Parathyroid adenoma (tissue), 2 donors: ENCODE measurements around the gene TAPT1.

ENCODE experiments used
- H2AFZ ChIP-seq: fragments of 300-600 bp; sonication (generic); one replicate; pipeline ENCODE4 v1.7.0; 2017; ENCODE audit warnings: antibody characterized with exemption, mild to moderate bottlenecking
- H3K27ac ChIP-seq: fragments of 300-600 bp; sonication (generic); one replicate; pipeline ENCODE4 v1.7.0; 2017
- H3K27me3 ChIP-seq: fragments of 300-600 bp; sonication (generic); one replicate; pipeline ENCODE4 v1.7.0; 2017; ENCODE audit warnings: low read length; ENCODE audit not compliant: control insufficient read depth, insufficient read depth
- H3K36me3 ChIP-seq: fragments of 300-600 bp; sonication (generic); one replicate; pipeline ENCODE4 v1.7.0; 2017; ENCODE audit warnings: low read length; ENCODE audit not compliant: control insufficient read depth, insufficient read depth
- H3K4me1 ChIP-seq: fragments of 300-600 bp; sonication (generic); one replicate; pipeline ENCODE4 v1.7.0; 2017; ENCODE audit warnings: control low read depth
- H3K4me2 ChIP-seq: fragments of 300-600 bp; sonication (generic); one replicate; pipeline ENCODE4 v1.7.0; 2017; ENCODE audit warnings: low read length
- H3K4me3 ChIP-seq: fragments of 300-600 bp; sonication (generic); one replicate; pipeline ENCODE4 v1.7.0; 2017; ENCODE audit warnings: low read depth, low read length
- H3K79me2 ChIP-seq: fragments of 300-600 bp; sonication (generic); one replicate; pipeline ENCODE4 v1.7.0; 2017; ENCODE audit warnings: control low read depth
- H3K9ac ChIP-seq: fragments of 300-600 bp; sonication (generic); one replicate; pipeline ENCODE4 v1.7.0; 2017; ENCODE audit warnings: mild to moderate bottlenecking
- H3K9me3 ChIP-seq: fragments of 300-600 bp; sonication (generic); one replicate; pipeline ENCODE4 v1.7.0; 2017; ENCODE audit warnings: low read length; ENCODE audit not compliant: control insufficient read depth
- CTCF ChIP-seq: fragments of 300-600 bp; sonication (generic); IDR thresholded peaks from one replicate; pipeline ENCODE4 v1.7.0; 2017; ENCODE audit warnings: antibody characterized with exemption, mild to moderate bottlenecking
- donor health status: primary hyperparathyroidism.

TAPT1 gene

GRCh38 chr4:16158504-16158852 lies 67.8 kb downstream of the TAPT1 start:
- Histone ChIP-seq H3K4me2 (no peak overlapping the region), H3K9me3 (no peaks in the 10 kb centered on the region), H3K4me1 (no peaks in the 10 kb centered on the region), H2AFZ (no peak overlapping the region), H3K27me3 (no peaks in the 10 kb centered on the region), H3K27ac (no peak overlapping the region), H3K4me3 (no peak overlapping the region), H3K79me2 (no peaks in the 10 kb centered on the region), H3K9ac (no peak overlapping the region), H3K36me3 (no peaks in the 10 kb centered on the region)
- TF ChIP-seq CTCF, result no peak

GRCh38 chr4:16157609-16158503 lies 68.4 kb downstream of the TAPT1 start:
- TF ChIP-seq CTCF, result no peak
- no peak overlapping the region for H3K4me2 ChIP-seq

GRCh38 chr4:16155528-16156169 lies 70.6 kb downstream of the TAPT1 start:
- TF ChIP-seq CTCF, result no peak

More at GRCh38 chr4:16157609-16158503, 68.4 kb downstream of the TAPT1 start:
- Histone ChIP-seq H3K27ac (no peak overlapping the region), H3K79me2 (no peaks in the 10 kb centered on the region), H3K9ac (no peak overlapping the region), H3K4me1 (no peaks in the 10 kb centered on the region), H3K9me3 (no peaks in the 10 kb centered on the region), H3K27me3 (no peaks in the 10 kb centered on the region), H3K36me3 (no peaks in the 10 kb centered on the region), H2AFZ (no peak overlapping the region), H3K4me3 (no peak overlapping the region)

GRCh38 chr4:16154451-16154850 lies 71.8 kb downstream of the TAPT1 start:
- Histone ChIP-seq H3K27me3 (no peaks in the 10 kb centered on the region), H2AFZ (no peak overlapping the region), H3K4me3 (no peak overlapping the region), H3K79me2 (no peaks in the 10 kb centered on the region), H3K9ac (no peak overlapping the region), H3K4me1 (no peaks in the 10 kb centered on the region), H3K27ac (no peak overlapping the region), H3K4me2 (no peak overlapping the region), H3K9me3 (no peaks in the 10 kb centered on the region), H3K36me3 (no peaks in the 10 kb centered on the region)
- TF ChIP-seq CTCF, result no peak

More at GRCh38 chr4:16155528-16156169, 70.6 kb downstream of the TAPT1 start:
- no peaks in the 10 kb centered on the region for H3K36me3 ChIP-seq
- no peaks in the 10 kb centered on the region for H3K79me2 ChIP-seq
- H3K4me2 ChIP-seq, result no peak overlapping the region
- H3K27me3 ChIP-seq, result no peaks in the 10 kb centered on the region
- H3K9me3 ChIP-seq, result no peaks in the 10 kb centered on the region
- H3K4me3 ChIP-seq, result no peak overlapping the region
- no peak overlapping the region for H2AFZ ChIP-seq
- H3K27ac ChIP-seq, result no peak overlapping the region
- no peak overlapping the region for H3K9ac ChIP-seq
- no peaks in the 10 kb centered on the region for H3K4me1 ChIP-seq
